HG03378 (cell line): ENCODE results near the gene INTS3.
A peak's percentile ranks its signal among the peaks of the same experiment; 100 is the strongest.
"Not testable (repeated sequence)": the region's sequence is repeated elsewhere in the genome, so short reads cannot be mapped to it uniquely, and the experiment has no call there.

ENCODE experiments used
- ATAC-seq: cut with Tn5 transposase; IDR thresholded peaks from one replicate; pipeline ENCODE4 v1.9.1; 2021; ENCODE audit warnings: mild to moderate bottlenecking, moderate library complexity; ENCODE audit not compliant: unreplicated experiment

The INTS3 gene

GRCh38 chr1:153698923-153699714, 28.7 kb upstream of the INTS3 start:
- no peak for ATAC-seq

DNA sequence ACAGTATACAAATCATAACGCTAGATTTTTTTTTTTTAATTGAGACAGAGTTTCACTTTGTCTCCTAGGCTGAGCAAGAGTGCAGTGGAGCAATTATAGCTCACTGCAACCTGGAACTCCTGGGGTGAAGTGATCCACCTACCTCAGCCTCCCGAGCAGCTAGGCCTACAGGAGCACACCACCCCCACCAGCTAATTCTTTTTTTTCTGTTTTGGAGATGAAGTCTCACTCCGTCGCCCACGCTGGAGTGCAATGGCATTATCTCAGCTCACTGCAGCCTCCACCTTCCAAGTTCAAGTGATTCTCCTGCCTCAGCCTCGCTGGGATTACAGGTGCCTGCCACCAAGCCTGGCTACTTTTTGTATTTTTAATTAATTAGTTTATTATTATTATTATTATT, 28.1 kb upstream of the INTS3 start:
- no peak for ATAC-seq

DNA sequence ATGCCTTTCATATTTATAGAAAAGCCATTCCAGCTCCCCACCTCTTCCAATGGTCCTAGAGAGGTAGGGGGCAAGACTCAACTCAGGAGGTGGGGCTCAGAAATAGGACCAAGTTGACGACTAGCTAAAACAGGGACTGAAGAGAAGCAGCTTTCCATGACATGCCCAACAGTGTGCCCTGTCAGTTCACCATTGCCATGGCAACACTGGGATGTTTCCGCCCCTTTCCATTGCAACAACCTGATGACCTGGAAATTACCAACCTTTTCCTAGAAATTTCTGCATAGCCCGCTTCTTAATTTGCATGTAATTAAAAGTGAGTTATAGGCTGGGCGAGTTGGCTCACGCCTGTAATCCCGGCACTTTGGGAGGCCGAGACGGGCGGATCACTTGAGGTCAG, 22.4 kb upstream of the INTS3 start:
- no peak for ATAC-seq

DNA sequence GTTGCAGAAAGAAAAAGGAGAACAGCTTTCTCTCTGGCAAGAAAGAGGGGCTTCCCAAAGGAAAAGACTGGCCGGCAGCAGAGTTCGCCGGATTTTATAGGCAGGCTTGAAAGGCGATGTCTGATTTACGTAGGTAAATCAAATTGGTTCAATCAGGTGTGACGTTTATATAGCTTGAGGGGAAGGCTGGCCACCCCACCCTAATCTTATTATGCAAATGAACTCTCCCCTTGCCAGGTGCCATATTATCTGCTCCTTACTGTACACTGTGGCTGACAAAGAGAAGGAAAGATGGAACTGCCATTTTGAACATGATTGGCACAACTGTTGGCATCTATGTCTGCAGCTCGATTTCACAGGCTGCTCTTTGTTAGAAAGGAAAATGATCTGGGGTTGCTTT, 16.8 kb upstream of the INTS3 start:
- ATAC-seq = no peak

- ATAC-seq = not testable (repeated sequence)
Measured at GRCh38 chr1:153716211-153716610, 11.6 kb upstream of the INTS3 start.

GRCh38 chr1:153717330-153717729, 10.5 kb upstream of the INTS3 start:
- no peak for ATAC-seq

DNA sequence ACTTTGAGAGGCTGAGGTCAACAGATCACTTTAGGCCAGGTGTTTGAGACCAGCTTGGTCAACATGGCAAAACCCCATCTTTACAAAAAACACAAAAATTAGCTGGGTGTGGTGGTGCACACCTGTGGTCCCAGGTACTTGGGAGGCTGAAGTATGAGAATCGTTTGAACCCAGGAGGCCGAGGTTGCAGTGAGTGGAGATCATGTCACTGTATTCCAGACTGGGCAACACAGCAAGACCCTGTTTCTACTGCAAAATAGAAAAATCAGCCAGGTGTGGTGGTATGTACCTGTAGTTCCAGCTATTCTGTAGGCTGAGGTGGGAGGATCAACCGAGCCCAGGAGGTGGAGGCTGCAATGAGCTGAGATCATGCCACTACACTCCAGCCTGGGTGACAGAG, 4.2 kb upstream of the INTS3 start:
- ATAC-seq = no peak

DNA sequence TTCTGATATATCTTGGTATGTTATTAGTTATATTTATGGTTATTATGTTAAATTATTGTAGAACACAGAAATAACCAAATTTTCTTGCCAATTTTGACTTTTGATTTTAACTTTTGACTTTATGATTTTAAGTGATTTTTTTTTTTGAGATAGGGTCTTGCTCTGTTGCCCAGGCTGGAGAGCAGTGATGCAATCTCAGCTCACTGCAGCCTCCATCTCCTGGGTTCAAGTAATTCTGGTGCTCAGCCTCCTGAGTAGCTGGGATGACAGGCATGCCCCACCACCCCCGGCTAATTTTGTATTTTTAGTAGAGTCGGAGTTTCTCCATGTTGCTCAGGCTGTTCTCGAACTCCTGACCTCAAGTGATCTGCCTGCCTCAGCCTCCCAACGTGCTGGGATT, 3.2 kb upstream of the INTS3 start:
- ATAC-seq = not testable (repeated sequence)

- no peak for ATAC-seq
Measured at GRCh38 chr1:153728305-153729066, 636 bp downstream of the INTS3 start.

- ATAC-seq = no peak
Measured at GRCh38 chr1:153730468-153730988, 2.7 kb downstream of the INTS3 start.

DNA sequence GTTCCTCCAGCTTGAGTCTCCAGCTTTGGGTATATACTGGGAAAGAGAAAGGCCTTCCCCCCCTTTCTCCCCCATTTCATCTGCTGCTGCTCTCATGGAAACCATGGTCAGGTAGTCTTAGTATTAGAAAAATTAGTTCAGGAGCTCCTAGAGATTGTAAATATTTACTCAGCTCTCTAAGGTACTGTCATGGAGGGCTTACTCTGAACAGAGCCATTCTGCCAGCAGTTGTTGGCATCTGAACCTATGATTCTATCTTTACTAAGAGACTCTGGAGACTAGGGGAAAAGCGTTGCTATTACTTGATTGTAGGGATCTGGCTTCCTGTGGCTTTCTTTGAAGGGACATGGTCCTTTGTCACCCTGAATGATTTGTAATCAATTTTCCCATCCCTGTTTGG, 6.1 kb downstream of the INTS3 start:
- no peak for ATAC-seq

- no peak for ATAC-seq
Measured at GRCh38 chr1:153734396-153735089, 6.7 kb downstream of the INTS3 start.

GRCh38 chr1:153735090-153735420, 7.2 kb downstream of the INTS3 start:
- no peak for ATAC-seq

DNA sequence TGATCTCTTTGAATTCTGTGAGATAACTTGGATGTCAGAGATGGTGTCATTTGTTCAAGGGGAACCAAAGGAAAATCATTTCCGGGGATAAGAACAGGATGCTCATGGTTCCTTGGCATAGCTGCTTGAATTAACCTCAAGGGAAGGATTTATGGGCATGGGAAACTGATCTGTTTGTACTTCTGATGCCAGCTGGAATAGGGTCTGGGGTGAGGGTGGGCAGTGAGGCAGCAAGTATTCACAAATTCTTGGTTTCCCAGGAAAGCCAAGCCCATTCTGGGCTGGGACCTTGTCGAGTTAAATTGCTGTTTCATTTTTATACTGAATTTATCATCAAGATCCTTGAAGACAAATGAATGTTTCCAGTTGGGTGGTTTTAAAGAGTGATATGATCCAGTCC, 14.1 kb downstream of the INTS3 start:
- ATAC-seq = no peak

DNA sequence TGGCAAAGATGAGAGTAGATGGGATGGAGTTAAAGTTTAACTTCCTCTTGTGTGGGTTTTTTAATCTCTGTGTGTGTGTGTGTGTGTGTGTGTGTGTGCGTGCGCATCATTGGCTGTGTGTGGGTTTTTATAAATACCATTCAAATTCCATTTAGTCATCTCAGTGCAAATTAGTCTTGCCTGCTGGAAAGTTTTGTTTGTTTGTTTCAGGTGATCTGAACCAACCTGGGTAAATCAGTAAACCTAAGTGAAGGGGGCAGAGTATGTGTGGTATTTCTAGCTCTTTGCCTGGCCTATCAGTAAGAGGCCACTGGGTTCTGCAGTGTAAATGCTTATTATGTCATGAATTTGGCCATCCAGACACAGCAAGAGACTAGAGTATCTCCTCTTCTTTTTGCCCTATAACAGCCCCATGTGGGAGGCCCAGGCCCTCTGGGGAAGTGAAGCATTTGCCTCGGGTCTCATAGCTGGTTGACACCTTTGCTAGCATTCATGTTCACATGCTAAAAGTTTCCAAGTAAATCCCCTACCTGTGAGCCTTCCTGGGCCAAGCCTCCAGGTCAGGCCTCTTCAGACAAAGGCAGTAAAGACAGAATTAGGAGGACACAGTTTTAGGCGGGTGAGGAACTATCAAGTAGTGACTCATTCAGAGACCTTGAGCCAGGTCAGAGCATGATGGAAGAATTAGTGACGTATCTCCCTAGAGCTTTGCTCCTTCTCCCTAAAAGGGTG, 14.7 kb downstream of the INTS3 start:
- peak; percentile 57 for ATAC-seq

DNA sequence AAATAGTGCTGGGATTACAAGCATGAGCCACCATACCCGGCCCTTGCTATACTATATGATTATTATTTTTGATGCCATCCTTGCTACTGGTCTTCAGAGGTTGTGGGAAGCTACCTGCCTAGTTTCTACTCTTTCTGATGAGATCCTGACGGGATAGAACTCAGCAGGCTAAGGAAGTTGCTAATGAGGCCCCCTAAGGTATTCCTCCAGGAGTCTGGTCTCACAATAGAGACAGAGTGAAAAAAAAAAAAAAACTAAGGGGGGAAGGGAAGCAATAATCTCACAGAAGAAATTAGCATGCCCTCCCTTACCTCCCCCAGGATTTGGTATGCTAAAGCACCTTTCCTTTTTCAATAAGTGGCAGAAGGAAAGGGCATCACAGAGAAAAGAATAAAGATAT, 17.6 kb downstream of the INTS3 start:
- ATAC-seq = no peak

DNA sequence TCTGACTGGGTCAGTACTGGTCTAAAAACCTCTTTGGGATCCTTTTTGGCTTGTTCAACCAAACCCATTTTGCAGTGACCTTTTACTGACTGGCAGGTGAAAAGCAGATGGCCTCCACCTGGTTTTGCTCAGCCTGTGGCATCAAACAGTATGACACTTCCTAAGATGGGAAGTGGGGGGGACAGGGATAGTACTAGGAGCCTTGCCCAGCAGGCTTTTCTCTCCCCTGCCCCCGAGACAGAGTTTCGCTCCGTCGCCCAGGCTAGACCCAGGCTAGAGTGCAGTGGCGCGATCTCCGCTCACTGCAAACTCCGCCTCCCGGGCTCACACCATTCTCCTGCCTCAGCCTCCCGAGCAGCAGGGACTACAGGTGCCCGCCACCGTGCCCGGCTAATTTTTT, 18.3 kb downstream of the INTS3 start:
- no peak for ATAC-seq

DNA sequence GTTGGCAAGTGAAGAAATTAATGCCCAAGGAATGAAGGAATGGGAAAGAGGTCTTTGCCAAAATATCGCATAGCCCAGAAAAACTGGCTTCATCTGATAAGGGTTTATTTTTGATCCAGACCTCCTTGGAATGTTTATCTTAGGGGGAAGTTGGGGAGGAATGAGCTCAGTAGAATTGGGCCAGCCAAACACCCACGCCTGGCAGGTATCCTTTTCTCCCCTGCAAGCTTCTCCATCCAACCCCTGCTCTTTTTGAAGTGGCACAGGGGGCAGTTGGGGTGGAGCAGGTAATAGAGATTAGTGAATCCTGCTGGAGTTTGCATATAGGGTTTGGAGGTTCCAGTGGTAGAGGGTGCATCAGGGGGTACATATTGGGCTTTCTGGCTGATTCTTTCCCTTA, 21.1 kb downstream of the INTS3 start:
- no peak for ATAC-seq

DNA sequence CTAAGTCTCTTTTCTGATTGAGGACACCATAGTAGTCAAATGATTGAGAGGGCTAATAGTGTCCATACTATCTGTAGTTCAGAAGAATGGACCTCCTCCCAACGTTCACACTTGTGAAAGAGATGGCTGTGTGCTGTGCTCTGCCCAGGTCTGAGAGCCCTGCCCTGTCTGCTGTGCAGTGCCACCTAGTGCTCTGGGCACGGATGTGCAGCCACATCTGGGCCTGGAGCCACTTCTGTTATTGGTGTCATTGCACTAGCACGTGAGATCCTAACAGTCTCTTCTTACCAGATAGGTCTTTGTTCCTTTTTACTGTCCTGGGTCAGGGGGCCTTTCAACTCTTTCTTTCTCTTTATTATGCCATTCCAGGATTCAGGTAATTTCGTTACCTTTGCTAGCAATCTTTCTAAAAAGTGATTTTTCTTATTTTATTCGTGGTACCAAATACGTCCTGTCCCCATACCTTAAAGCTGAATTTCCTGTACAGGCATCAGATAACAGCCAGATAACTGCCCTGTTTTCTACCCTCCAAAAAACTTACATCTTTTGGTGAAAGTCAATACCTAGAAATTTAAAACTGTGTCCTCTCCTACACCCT, 21.7 kb downstream of the INTS3 start:
- peak; percentile 49 for ATAC-seq
